ENCODE measurements around the gene DGKQ. TPM values are rescaled to one million over a fixed set of nuclear protein-coding genes. Genes with fewer than 3 reads are reported as not detected.

The DGKQ gene
- total RNA-seq, 1 experiment from 2014 or later: 12.2 TPM

GRCh38 chr4:996997-997374 is 23.6 kb upstream of the DGKQ start:
- ChIA-PET CTCF (no interaction called here), POLR2A (no interaction called here)
- in situ Hi-C loops (cut with HindIII; ENCODE audit: low pct_unique_long_range_greater_than_20kb, low sequenced_read_pairs) (no loop called here), intact Hi-C loops (cut with micrococcal nuclease; ENCODE audit: unreplicated experiment) (no loop called here)
- Histone ChIP-seq H3K27me3 (ENCODE audit: control insufficient read depth, insufficient read depth, low read length) (no peaks in the 10 kb centered on the region), H3K4me3 (ENCODE audit: low read depth in 2 of 2, low read length in 2 of 2) (peak overlapping the region; percentile 17 to 31; a peak in 3 of 4 replicates), H3K27ac (ENCODE audit: low read length) (no peak overlapping the region), H3K9me3 (ENCODE audit: control insufficient read depth, insufficient read depth, low read depth, low read length) (no peaks in the 10 kb centered on the region), H3K4me1 (ENCODE audit: control insufficient read depth, insufficient read depth, low read length) (peaks cover 18% of the 10 kb centered on the region), H3K36me3 (ENCODE audit: control insufficient read depth, insufficient read depth, low read length) (no peaks in the 10 kb centered on the region)
- ATAC-seq: no peak
- TF ChIP-seq SIN3A (IDR thresholded peaks at IDR 0.05; ENCODE audit: borderline replicate concordance, insufficient read depth, low read depth, low read length) (no peak), CTCF (IDR thresholded peaks at IDR 0.05) (no peak), TCF7L2 (IDR thresholded peaks at IDR 0.05; ENCODE audit: low read depth, low read length) (no peak), POLR2AphosphoS5 (IDR thresholded peaks at IDR 0.05; ENCODE audit: low read depth, low read length) (no peak), REST (IDR thresholded peaks at IDR 0.05; ENCODE audit: insufficient read depth in 1 of 2, low read depth in 2 of 2, low read length in 1 of 2) (no peak)
- BruUV-seq (replicated peaks): no TSS peak
- DNase-seq (ENCODE audit: low read depth, low spot score): no peak

GRCh38 chr4:996030-996996 is 22.9 kb upstream of the DGKQ start:
- Histone ChIP-seq H3K27ac (ENCODE audit: low read length) (no peak overlapping the region), H3K9me3 (ENCODE audit: control insufficient read depth, insufficient read depth, low read depth, low read length) (no peaks in the 10 kb centered on the region), H3K4me3 (ENCODE audit: low read depth in 2 of 2, low read length in 2 of 2) (peak overlapping the region in 1 of 2 experiments; percentile 31; a peak in 1 of 4 replicates), H3K27me3 (ENCODE audit: control insufficient read depth, insufficient read depth, low read length) (no peaks in the 10 kb centered on the region), H3K36me3 (ENCODE audit: control insufficient read depth, insufficient read depth, low read length) (no peaks in the 10 kb centered on the region), H3K4me1 (ENCODE audit: control insufficient read depth, insufficient read depth, low read length) (peaks cover 18% of the 10 kb centered on the region)
- no peak for ATAC-seq
- DNase-seq (ENCODE audit: low read depth, low spot score): no peak
- intact Hi-C loops (cut with micrococcal nuclease; ENCODE audit: unreplicated experiment) (no loop called here), in situ Hi-C loops (cut with HindIII; ENCODE audit: low pct_unique_long_range_greater_than_20kb, low sequenced_read_pairs) (no loop called here)
- no peak for TF ChIP-seq POLR2AphosphoS5 (IDR thresholded peaks at IDR 0.05; ENCODE audit: low read depth, low read length)
- no peak for TF ChIP-seq CTCF (IDR thresholded peaks at IDR 0.05)
- no peak for TF ChIP-seq TCF7L2 (IDR thresholded peaks at IDR 0.05; ENCODE audit: low read depth, low read length)
- no peak for TF ChIP-seq REST (IDR thresholded peaks at IDR 0.05; ENCODE audit: insufficient read depth in 1 of 2, low read depth in 2 of 2, low read length in 1 of 2)
- TF ChIP-seq SIN3A (IDR thresholded peaks at IDR 0.05; ENCODE audit: borderline replicate concordance, insufficient read depth, low read depth, low read length): no peak
- CTCF ChIA-PET: no interaction called here
- no TSS peak for BruUV-seq (replicated peaks)
- POLR2A ChIA-PET: no interaction called here
